IMR-90 (cell line): ENCODE data around the gene PHOSPHO1. TPM values are rescaled to one million over a fixed set of nuclear protein-coding genes. Genes with fewer than 3 reads are reported as not detected.

Source experiments
- ATAC-seq: fragments of 200-7000 bp; cut with Tn5 transposase; 2 replicates; pipeline ENCODE4 v1.9.1; 2020; ENCODE audit warnings: low read depth, mild to moderate bottlenecking, moderate library complexity
- BruUV-seq: library from RNA; stranded (reverse); fragments of 400-500 nt; replicated peaks from 2 replicates; lab custom pipeline; 2021; lab: Mats Ljungman, UMichigan
- CTCF ChIA-PET: fragments of 300-600 bp; formaldehyde crosslinking; extraction: SDS; loops from one replicate; lab custom pipeline; 2021; ENCODE audit warnings: antibody characterized with exemption; lab: Yijun Ruan, JAX
- POLR2A ChIA-PET: fragments of 300-600 bp; sonication (Branson Sonifier 250); formaldehyde crosslinking; loops from one replicate; lab custom pipeline; 2022; ENCODE audit warnings: antibody characterized with exemption; ENCODE audit not compliant: unreplicated experiment; lab: Charles Lee
- DNase-seq: peaks from one replicate; pipeline ENCODE4 v3.0.0; 2013
- H2AFZ ChIP-seq: replicated peaks from 2 replicates; pipeline ENCODE3; 2013; ENCODE audit warnings: low read length, mild to moderate bottlenecking; ENCODE audit not compliant: poor library complexity
- H2AK5ac ChIP-seq: 2 replicates; pipeline ENCODE4 v1.6.1; 2013; ENCODE audit warnings: low read depth, low read length, inconsistent platforms
- H2AK9ac ChIP-seq: replicated peaks from 2 replicates; pipeline ENCODE3; 2013; ENCODE audit warnings: mild to moderate bottlenecking, low read depth, low read length, moderate library complexity; ENCODE audit not compliant: poor library complexity
- H2BK120ac ChIP-seq: 2 replicates; pipeline ENCODE4 v1.6.1; 2013; ENCODE audit warnings: low read depth, low read length, inconsistent platforms
- H2BK15ac ChIP-seq: 3 replicates; pipeline ENCODE4 v1.6.1; 2013; ENCODE audit warnings: low read depth, low read length, inconsistent platforms
- H2BK20ac ChIP-seq: 2 replicates; pipeline ENCODE4 v1.6.1; 2013; ENCODE audit warnings: low read depth, mild to moderate bottlenecking, inconsistent platforms, low read length, moderate library complexity
- H2BK5ac ChIP-seq: 2 replicates; pipeline ENCODE4 v1.6.1; 2013; ENCODE audit warnings: mild to moderate bottlenecking, low read depth, low read length, inconsistent platforms; ENCODE audit not compliant: poor library complexity, severe bottlenecking
- H3K14ac ChIP-seq: replicated peaks from 2 replicates; pipeline ENCODE4 v1.6.1; 2013; ENCODE audit warnings: low read depth, low read length, inconsistent platforms
- H3K18ac ChIP-seq: 2 replicates; pipeline ENCODE4 v1.6.1; 2013; ENCODE audit warnings: low read depth, low read length, control low read depth
- H3K23ac ChIP-seq: 2 replicates; pipeline ENCODE4 v1.6.1; 2013; ENCODE audit warnings: low read depth, low read length, inconsistent platforms
- H3K27ac ChIP-seq: 2 replicates; pipeline ENCODE4 v1.5.1; 2013; ENCODE audit warnings: mild to moderate bottlenecking, control low read depth, low read length; ENCODE audit not compliant: insufficient read depth
- H3K27me3 ChIP-seq: 2 replicates; pipeline ENCODE4 v1.6.1; 2013; ENCODE audit warnings: low read length; ENCODE audit not compliant: control insufficient read depth, insufficient read depth
- H3K36me3 ChIP-seq: 2 replicates; pipeline ENCODE4 v1.6.1; 2013; ENCODE audit warnings: low read length, mixed read lengths; ENCODE audit not compliant: control insufficient read depth, insufficient read depth
- H3K4ac ChIP-seq: 2 replicates; pipeline ENCODE4 v1.6.1; 2013; ENCODE audit warnings: low read depth, low read length, inconsistent platforms
- H3K4me1 ChIP-seq: 2 replicates; pipeline ENCODE4 v1.6.1; 2013; ENCODE audit warnings: low read length, mixed read lengths; ENCODE audit not compliant: control insufficient read depth, insufficient read depth
- H3K4me2 ChIP-seq: 2 replicates; pipeline ENCODE4 v1.6.1; 2013; ENCODE audit warnings: low read depth, mild to moderate bottlenecking, control low read depth, low read length, moderate library complexity
- H3K4me3 ChIP-seq: 2 replicates; pipeline ENCODE4 v1.5.1; 2013; ENCODE audit warnings: low read depth, mild to moderate bottlenecking, control low read depth, low read length, moderate library complexity; ENCODE audit not compliant: insufficient read depth
- H3K56ac ChIP-seq: 2 replicates; pipeline ENCODE4 v1.6.1; 2013; ENCODE audit warnings: low read length, inconsistent platforms; ENCODE audit not compliant: insufficient read depth; ENCODE audit errors: extremely low read depth
- H3K79me1 ChIP-seq, 2 experiments: 2 replicates each; pipeline ENCODE4 v1.6.1; 2013; ENCODE audit warnings: low read length in 2 of 2, inconsistent platforms in 1 of 2, low read depth in 1 of 2
- H3K9ac ChIP-seq: 2 replicates; pipeline ENCODE4 v1.6.1; 2013; ENCODE audit warnings: low read depth, low read length, control low read depth
- H3K9me1 ChIP-seq: 2 replicates; pipeline ENCODE4 v1.6.1; 2013; ENCODE audit warnings: low read length, inconsistent platforms; ENCODE audit not compliant: insufficient read depth
- H3K9me3 ChIP-seq: 2 replicates; pipeline ENCODE4 v1.6.1; 2013; ENCODE audit warnings: low read length; ENCODE audit not compliant: control insufficient read depth, insufficient read depth
- H4K20me1 ChIP-seq: 2 replicates; pipeline ENCODE4 v1.6.1; 2013; ENCODE audit warnings: low read length, inconsistent platforms; ENCODE audit not compliant: insufficient read depth
- H4K5ac ChIP-seq: 2 replicates; pipeline ENCODE4 v1.6.1; 2013; ENCODE audit warnings: mild to moderate bottlenecking, low read depth, low read length, control low read depth
- H4K8ac ChIP-seq, 2 experiments: 2 replicates each; pipeline ENCODE4 v1.6.1; 2013; ENCODE audit warnings: low read depth in 2 of 2, low read length in 2 of 2, control low read depth in 1 of 2, inconsistent platforms in 1 of 2
- H4K91ac ChIP-seq: 2 replicates; pipeline ENCODE4 v1.6.1; 2013; ENCODE audit warnings: low read depth, low read length, inconsistent platforms; ENCODE audit not compliant: insufficient read depth
- BHLHE40 ChIP-seq: fragments of 150-350 bp; IDR thresholded peaks from 2 replicates; pipeline ENCODE4 v1.6.1; 2016; ENCODE audit warnings: mild to moderate bottlenecking, low read depth, low read length
- CEBPB ChIP-seq: IDR thresholded peaks from 2 replicates; pipeline ENCODE4 v1.6.1; 2012; ENCODE audit warnings: low read depth, low read length, improper control_type of control experiment
- CHD1 ChIP-seq: IDR thresholded peaks from 2 replicates; pipeline ENCODE4 v1.6.1; 2012; ENCODE audit warnings: low read depth, low read length, improper control_type of control experiment
- ELK1 ChIP-seq: fragments of 150-350 bp; IDR thresholded peaks from 2 replicates; pipeline ENCODE4 v1.6.1; 2016; ENCODE audit warnings: low read depth, mild to moderate bottlenecking, low read length, moderate library complexity, borderline replicate concordance
- FOS ChIP-seq: fragments of 150-350 bp; IDR thresholded peaks from 2 replicates; pipeline ENCODE4 v1.6.1; 2016; ENCODE audit warnings: low read depth, low read length
- MAFK ChIP-seq: IDR thresholded peaks from 2 replicates; pipeline ENCODE4 v1.6.1; 2012; ENCODE audit warnings: low read depth, low read length, improper control_type of control experiment
- MAZ ChIP-seq: IDR thresholded peaks from 2 replicates; pipeline ENCODE4 v1.6.1; 2012; ENCODE audit warnings: low read depth, mild to moderate bottlenecking, low read length, improper control_type of control experiment, moderate library complexity, borderline replicate concordance
- MXI1 ChIP-seq: IDR thresholded peaks from 2 replicates; pipeline ENCODE4 v1.6.1; 2012; ENCODE audit warnings: low read depth, mild to moderate bottlenecking, low read length, moderate library complexity, borderline replicate concordance
- NFE2L2 ChIP-seq: fragments of 150-350 bp; IDR thresholded peaks from 2 replicates; pipeline ENCODE4 v1.6.1; 2016; ENCODE audit warnings: low read depth, mild to moderate bottlenecking, low read length
- POLR2A ChIP-seq: IDR thresholded peaks from 2 replicates; pipeline ENCODE4 v1.6.1; 2012; ENCODE audit warnings: mild to moderate bottlenecking, low read depth, low read length
- RAD21 ChIP-seq: IDR thresholded peaks from 2 replicates; pipeline ENCODE4 v1.6.1; 2012; ENCODE audit warnings: low read length, improper control_type of control experiment
- RCOR1 ChIP-seq: IDR thresholded peaks from 2 replicates; pipeline ENCODE4 v1.6.1; 2012; ENCODE audit warnings: mild to moderate bottlenecking, low read length, improper control_type of control experiment; ENCODE audit not compliant: insufficient replicate concordance
- RFX5 ChIP-seq: IDR thresholded peaks from 2 replicates; pipeline ENCODE4 v1.8.0; 2012; ENCODE audit warnings: low read depth, mild to moderate bottlenecking, low read length, moderate library complexity
- SMC3 ChIP-seq: fragments of 150-350 bp; IDR thresholded peaks from 2 replicates; pipeline ENCODE4 v1.6.1; 2016; ENCODE audit warnings: low read depth, mild to moderate bottlenecking, antibody characterized with exemption, low read length, moderate library complexity
- USF2 ChIP-seq: fragments of 150-350 bp; IDR thresholded peaks from 2 replicates; pipeline ENCODE4 v1.6.1; 2017; ENCODE audit warnings: mild to moderate bottlenecking, antibody characterized with exemption, low read length, low read depth
- WGBS, 2 experiments: methylation state at CpG; one replicate each; pipeline versions ENCODE4 v1.1.5 to v1.1.7; 2013; ENCODE audit warnings: missing lambda C conversion rate in 2 of 2; ENCODE audit not compliant: insufficient read length in 1 of 2; ENCODE audit errors: extremely low coverage in 2 of 2; 5-methylcytosine and 5-hydroxymethylcytosine counted together
- dilution Hi-C: fragments of 300-500 bp; cut with HindIII; formaldehyde crosslinking; loops from one replicate; pipeline ENCODE4 v1.14.3; 2018; ENCODE audit warnings: low sequenced_read_pairs; ENCODE audit not compliant: unreplicated experiment
- in situ Hi-C: fragments of 300-500 bp; cut with MboI; formaldehyde crosslinking; loops from 3 replicates; pipeline ENCODE4 v1.14.3; 2019; ENCODE audit warnings: low sequenced_read_pairs, inconsistent platforms, mixed read lengths
- intact Hi-C: fragments of 100-400 bp; cut with micrococcal nuclease; formaldehyde crosslinking; loops from 2 replicates; pipeline ENCODE4 v1.10.0; 2022
- polyA plus RNA-seq, 3 experiments: library from polyadenylated mRNA; depleted of rRNA; stranded (reverse); fragments of >200 nt; gene quantifications; 2 replicates each; pipeline ENCODE4 v1.2.3, GENCODE V29; 2012; ENCODE audit warnings: low replicate concordance in 1 of 3
- total RNA-seq: library from RNA; depleted of rRNA; stranded (reverse); fragments of >200 nt; gene quantifications from 2 replicates; pipeline ENCODE4 v1.2.3, GENCODE V29; 2012

Gene PHOSPHO1
- total and polyA plus RNA-seq, 2 of the 4 experiments (the other 2 are of a cell fraction), result under 0.01 to 0.48 TPM

GRCh38 chr17:49260011-49260816 is 29.6 kb upstream of the PHOSPHO1 start:
- H3K4me2 ChIP-seq, result peak overlapping the region; percentile 66
- H3K4ac ChIP-seq, result peak overlapping the region; percentile 62
- peak overlapping the region; percentile 31 for H2BK5ac ChIP-seq
- H3K56ac ChIP-seq, result peak overlapping the region; percentile 22; the same call in 1 of the 2 replicates
- ATAC-seq, result peak; percentile 84
- DNase-seq, result peak; percentile 21
- peak overlapping the region; percentile 57; the same call in 1 of the 2 replicates for H3K23ac ChIP-seq
- H3K79me1 ChIP-seq, result no peaks in the 10 kb centered on the region
- no peaks in the 10 kb centered on the region for H3K9me3 ChIP-seq
- peak overlapping the region; percentile 1; the same call in 1 of the 3 replicates for H2BK15ac ChIP-seq
- H3K18ac ChIP-seq, result peak overlapping the region; percentile 2
- H2BK120ac ChIP-seq, result peak overlapping the region; percentile 28
- intact Hi-C loops, result no loop called here
- peak overlapping the region; percentile 0; the same call in 1 of the 2 replicates for H2AK5ac ChIP-seq
- peak overlapping the region; percentile 96 for H2AFZ ChIP-seq
- peak overlapping the region; percentile 33; the same call in 1 of the 2 replicates for H3K27ac ChIP-seq
- peak overlapping the region; percentile 31; the same call in 1 of the 2 replicates for H3K9ac ChIP-seq
- H3K27me3 ChIP-seq, result no peaks in the 10 kb centered on the region
- H3K14ac ChIP-seq, result 0 out of 2 replicates have a peak overlapping the region, but pooled peaks have one; percentile 39
- no peaks in the 10 kb centered on the region for H3K9me1 ChIP-seq
- ChIA-PET CTCF (interaction anchor here (0.7 kb wide), 3 partner anchors 24 to 1077 kb away, joined by 3 to 11 read pairs (median 4); no protein-coding TSS in a partner anchor), POLR2A (interaction anchor here (0.6 to 1.0 kb wide), 3 partner anchors 25 to 536 kb away, joined by 3 to 4 read pairs (median 4); no protein-coding TSS in a partner anchor)
- H2BK20ac ChIP-seq, result no peak overlapping the region
- H4K5ac ChIP-seq, result peak overlapping the region; percentile 82
- WGBS, 2 experiments, result 3% methylated on average over 12 of the region's 77 CpGs; no CpG with 5 or more reads in 1 of the 2 experiments
- peak overlapping the region; percentile 46 for H3K4me3 ChIP-seq
- H4K8ac ChIP-seq, result peak overlapping the region; percentile 48 to 78
- no peaks in the 10 kb centered on the region for H4K20me1 ChIP-seq
- peaks cover 2% of the 10 kb centered on the region; the same call in 1 of the 2 replicates for H3K4me1 ChIP-seq
- peak overlapping the region; percentile 45 for H4K91ac ChIP-seq
- H2AK9ac ChIP-seq, result peak overlapping the region; percentile 78
- BruUV-seq, result no TSS peak
- in situ Hi-C loops, result no loop called here
- dilution Hi-C loops, result no loop called here
- no peaks in the 10 kb centered on the region for H3K36me3 ChIP-seq
- TF ChIP-seq CHD1 (no peak), RAD21 (no peak), POLR2A (peak; percentile 63), CEBPB (no peak), ELK1 (no peak), RFX5 (no peak), MAFK (no peak), MAZ (peak; percentile 45; the same call in 1 of the 2 replicates), RCOR1 (peak; percentile 12), SMC3 (no peak), FOS (no peak), BHLHE40 (0 out of 2 replicates have a peak, but pooled peaks have one; percentile 45), MXI1 (no peak), USF2 (no peak), NFE2L2 (no peak)
